LNCAP (cell line): ENCODE results near the gene ERG.

Experiments
- TF ChIP-seq, protein P1 (sequence below): fragments of 450-650 bp; IDR thresholded peaks from 2 replicates; pipeline ENCODE4 v1.5.1; 2017; ENCODE audit warnings: mild to moderate bottlenecking

ERG gene

DNA sequence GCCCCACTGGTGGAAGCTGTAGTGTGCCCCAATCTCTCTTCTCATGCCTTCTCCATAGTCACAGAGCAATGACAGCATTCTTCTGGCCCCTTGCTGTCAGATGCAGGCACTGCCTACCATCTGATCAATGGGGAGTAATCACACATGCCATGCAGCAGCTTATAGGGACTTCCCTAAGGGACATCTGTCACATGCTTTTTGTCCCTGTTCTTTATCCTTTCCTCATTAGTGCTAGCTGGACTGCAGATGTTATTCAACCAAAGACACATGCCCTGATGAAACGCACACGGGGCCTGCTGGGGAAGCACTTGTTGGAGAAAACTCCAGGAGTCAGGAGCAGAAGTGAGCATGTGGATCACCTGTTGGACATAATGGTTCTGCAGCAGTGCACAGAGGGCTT, 132.8 kb downstream of the ERG start:
- TF ChIP-seq, protein P1, sequence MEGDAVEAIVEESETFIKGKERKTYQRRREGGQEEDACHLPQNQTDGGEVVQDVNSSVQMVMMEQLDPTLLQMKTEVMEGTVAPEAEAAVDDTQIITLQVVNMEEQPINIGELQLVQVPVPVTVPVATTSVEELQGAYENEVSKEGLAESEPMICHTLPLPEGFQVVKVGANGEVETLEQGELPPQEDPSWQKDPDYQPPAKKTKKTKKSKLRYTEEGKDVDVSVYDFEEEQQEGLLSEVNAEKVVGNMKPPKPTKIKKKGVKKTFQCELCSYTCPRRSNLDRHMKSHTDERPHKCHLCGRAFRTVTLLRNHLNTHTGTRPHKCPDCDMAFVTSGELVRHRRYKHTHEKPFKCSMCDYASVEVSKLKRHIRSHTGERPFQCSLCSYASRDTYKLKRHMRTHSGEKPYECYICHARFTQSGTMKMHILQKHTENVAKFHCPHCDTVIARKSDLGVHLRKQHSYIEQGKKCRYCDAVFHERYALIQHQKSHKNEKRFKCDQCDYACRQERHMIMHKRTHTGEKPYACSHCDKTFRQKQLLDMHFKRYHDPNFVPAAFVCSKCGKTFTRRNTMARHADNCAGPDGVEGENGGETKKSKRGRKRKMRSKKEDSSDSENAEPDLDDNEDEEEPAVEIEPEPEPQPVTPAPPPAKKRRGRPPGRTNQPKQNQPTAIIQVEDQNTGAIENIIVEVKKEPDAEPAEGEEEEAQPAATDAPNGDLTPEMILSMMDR = no peak

GRCh38 chr21:38363693-38364092, 134.6 kb downstream of the ERG start:
- TF ChIP-seq, protein P1 = no peak

GRCh38 chr21:38361324-38361723, 137.0 kb downstream of the ERG start:
- TF ChIP-seq, protein P1 = no peak

DNA sequence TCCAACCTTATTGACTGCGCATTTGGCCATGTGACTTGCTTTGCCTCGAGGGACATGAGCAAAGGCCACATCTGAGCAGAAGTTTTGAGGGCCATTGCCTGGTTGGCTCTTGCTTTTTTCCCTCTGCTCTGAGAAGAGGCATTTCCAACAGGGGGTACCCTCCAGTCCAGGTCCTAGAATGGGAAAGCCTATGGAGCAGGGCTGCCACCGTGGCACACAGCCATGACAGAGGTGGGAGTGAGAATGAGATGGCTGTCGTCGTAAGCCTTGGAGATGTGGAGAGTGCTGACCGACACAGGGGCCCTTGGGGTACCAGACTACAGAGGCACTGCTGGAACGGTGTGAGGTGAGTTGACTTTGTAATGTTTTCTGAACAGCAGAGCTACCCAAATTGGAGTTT, 138.4 kb downstream of the ERG start:
- TF ChIP-seq, protein P1 = no peak

DNA sequence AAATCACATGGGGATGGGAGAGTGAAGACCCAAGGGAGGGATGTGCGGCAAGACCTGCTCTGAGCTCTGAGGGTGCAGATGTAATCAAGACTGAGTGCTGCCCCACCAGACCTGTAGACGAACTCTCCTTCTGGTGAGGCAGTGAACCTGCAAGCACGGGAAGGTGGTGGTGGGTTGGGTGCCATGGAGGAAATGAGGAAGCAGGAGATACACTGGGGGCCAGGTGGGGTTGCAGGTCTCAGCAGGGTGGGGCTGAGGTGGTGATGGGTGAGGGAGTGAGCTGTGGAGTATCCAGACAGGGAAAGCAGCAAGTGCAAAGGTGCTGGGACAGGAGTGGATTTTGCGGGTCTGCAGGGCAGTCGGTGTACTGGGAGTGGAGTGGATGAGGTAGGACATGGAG, 139.2 kb downstream of the ERG start:
- TF ChIP-seq, protein P1 = no peak

DNA sequence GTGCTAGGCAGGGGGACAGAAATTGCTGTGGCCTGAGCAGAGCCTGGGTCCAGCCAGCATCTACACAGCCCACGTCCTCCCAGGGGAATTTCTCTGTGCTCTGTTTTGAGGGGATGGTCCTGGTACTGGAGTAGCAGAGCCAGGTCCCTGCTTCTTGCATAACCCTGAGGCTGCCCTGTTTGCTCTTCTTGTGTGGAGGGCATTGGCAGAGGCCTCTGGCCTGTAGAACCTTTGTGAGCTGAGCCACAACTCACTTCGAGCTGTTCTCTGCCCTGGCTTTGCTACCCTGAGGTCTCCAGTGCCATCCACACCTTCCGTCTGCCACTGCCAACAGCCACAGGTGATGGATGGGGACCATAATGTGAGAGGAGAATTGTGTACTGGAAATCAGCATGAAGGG, 139.6 kb downstream of the ERG start:
- TF ChIP-seq, protein P1 = no peak

DNA sequence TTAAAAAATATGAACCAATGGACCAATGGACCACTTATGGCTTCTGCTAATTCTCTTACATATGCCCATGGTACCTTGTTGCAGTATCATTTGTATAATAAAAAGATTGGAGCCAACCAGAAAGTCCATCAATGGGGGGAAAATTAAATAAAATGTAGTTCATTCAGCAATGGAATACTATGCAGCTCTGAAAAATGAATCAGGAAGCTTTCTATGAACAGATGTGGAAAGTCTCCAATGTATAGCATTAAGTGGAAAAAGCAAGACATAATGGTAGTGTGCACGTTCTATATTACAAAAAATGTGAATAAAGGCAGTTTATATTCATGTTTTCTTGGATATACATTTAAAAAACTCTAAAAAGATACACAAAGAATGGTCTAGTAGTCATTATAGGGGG, 140.2 kb downstream of the ERG start:
- TF ChIP-seq, protein P1 = no peak

DNA sequence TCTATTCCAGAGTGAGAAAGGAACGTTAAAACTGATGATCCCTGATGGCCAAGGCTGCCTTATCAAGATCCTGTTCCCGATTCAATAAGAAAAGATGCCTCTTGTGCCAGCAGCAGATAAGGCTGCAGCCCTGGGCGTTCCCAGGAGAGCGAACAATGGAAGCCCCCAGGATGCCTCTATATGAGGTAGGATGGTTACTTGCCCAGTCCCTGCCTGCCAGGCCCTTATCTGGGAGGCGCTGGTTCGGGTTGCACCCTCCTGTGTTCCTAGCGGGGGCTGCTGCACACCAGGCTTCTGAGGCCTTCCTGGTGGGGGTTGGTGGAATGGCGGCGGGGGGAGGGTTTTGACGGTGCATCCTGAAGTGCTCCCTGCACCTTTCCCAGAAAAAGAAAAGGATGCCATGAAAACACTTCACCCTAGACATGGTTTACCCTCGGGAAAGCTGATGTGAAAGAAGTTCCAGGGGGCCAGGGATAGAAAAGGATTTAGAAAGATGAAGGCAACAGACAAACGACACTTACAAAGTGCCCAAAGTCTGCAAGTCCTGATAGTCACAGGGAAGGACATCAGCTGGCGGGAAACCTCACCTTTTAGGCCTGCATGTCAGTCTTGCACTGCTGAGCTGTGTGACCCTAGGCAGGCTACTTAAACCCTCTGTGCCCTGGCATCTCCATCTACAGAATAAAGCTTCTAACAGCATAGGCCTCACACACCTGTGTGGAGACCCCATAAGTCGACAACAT, 141.2 kb downstream of the ERG start:
- TF ChIP-seq, protein P1 = no peak
